ENCODE results near the gene PCDHGB4. TPM values are rescaled to one million over a fixed set of nuclear protein-coding genes. Genes with fewer than 3 reads are reported as not detected.
A peak's percentile ranks its signal among the peaks of the same experiment; 100 is the strongest.

PCDHGB4 gene
- total and polyA plus RNA-seq, 11 donors, result 2.0 to 11.9 (median 6.8) TPM

GRCh38 chr5:141371572-141372475 lies 15.7 kb upstream of the PCDHGB4 start:
- H3K36me3 ChIP-seq, result peaks cover 0 to 26% (median 0%) of the 10 kb centered on the region in 9 donors
- peak in 1 of 5 donors; percentile 25 for DNase-seq
- no peak overlapping the region for H3K27ac ChIP-seq
- WGBS, 4 donors, result 34 to 48% (median 42%) methylated on average over 25 to 69 of the region's 69 CpGs
- peaks cover 0 to 34% (median 0%) of the 10 kb centered on the region in 9 donors for H3K27me3 ChIP-seq
- no peak overlapping the region for H3K4me3 ChIP-seq
- TF ChIP-seq, protein P1, sequence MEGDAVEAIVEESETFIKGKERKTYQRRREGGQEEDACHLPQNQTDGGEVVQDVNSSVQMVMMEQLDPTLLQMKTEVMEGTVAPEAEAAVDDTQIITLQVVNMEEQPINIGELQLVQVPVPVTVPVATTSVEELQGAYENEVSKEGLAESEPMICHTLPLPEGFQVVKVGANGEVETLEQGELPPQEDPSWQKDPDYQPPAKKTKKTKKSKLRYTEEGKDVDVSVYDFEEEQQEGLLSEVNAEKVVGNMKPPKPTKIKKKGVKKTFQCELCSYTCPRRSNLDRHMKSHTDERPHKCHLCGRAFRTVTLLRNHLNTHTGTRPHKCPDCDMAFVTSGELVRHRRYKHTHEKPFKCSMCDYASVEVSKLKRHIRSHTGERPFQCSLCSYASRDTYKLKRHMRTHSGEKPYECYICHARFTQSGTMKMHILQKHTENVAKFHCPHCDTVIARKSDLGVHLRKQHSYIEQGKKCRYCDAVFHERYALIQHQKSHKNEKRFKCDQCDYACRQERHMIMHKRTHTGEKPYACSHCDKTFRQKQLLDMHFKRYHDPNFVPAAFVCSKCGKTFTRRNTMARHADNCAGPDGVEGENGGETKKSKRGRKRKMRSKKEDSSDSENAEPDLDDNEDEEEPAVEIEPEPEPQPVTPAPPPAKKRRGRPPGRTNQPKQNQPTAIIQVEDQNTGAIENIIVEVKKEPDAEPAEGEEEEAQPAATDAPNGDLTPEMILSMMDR (IDR thresholded peaks at IDR 0.05), result no peak
- TF ChIP-seq POLR2A (IDR thresholded peaks at IDR 0.05), result no peak
- intact Hi-C loops (cut with DNase I), result no loop called here
- H3K4me1 ChIP-seq, result peaks cover 0 to 31% (median 2%) of the 10 kb centered on the region in 12 donors
- peak in 3 of 4 donors; percentile 18 to 20 (median 19) for ATAC-seq
- H3K9me3 ChIP-seq, result peaks cover 0 to 99% (median 61%) of the 10 kb centered on the region in 12 donors

GRCh38 chr5:141373673-141374317 lies 13.7 kb upstream of the PCDHGB4 start, which contains the start of gene PCDHGA6:
PCDHGA6 (plus strand) TSS chr5:141373891; CDS start chr5:141374084, 193 bp downstream.
- Histone ChIP-seq H3K27ac (no peak within 1 kb of the TSS), H3K4me3 (peak within 1 kb of the TSS in 10 of 12 donors; percentile 9 to 42 (median 31)), H3K36me3 (peaks cover 0 to 36% (median 0%) of the 10 kb centered on the region in 9 donors), H3K27me3 (peaks cover 0 to 31% (median 0%) of the 10 kb centered on the region in 9 donors), H3K9me3 (peaks cover 0 to 99% (median 64%) of the 10 kb centered on the region in 12 donors), H3K4me1 (peaks cover 0 to 31% (median 2%) of the 10 kb centered on the region in 12 donors)
- ATAC-seq, result no peak
- no peak for TF ChIP-seq POLR2A (IDR thresholded peaks at IDR 0.05)
- TF ChIP-seq, protein P1 (IDR thresholded peaks at IDR 0.05), result peak in 11 of 12 donors; percentile 19 to 50 (median 41)
- WGBS, 4 donors, result 25 to 41% (median 30%) methylated on average over 25 to 27 of the region's 27 CpGs
- DNase-seq, result no peak
- intact Hi-C loops (cut with DNase I), result no loop called here

DNA sequence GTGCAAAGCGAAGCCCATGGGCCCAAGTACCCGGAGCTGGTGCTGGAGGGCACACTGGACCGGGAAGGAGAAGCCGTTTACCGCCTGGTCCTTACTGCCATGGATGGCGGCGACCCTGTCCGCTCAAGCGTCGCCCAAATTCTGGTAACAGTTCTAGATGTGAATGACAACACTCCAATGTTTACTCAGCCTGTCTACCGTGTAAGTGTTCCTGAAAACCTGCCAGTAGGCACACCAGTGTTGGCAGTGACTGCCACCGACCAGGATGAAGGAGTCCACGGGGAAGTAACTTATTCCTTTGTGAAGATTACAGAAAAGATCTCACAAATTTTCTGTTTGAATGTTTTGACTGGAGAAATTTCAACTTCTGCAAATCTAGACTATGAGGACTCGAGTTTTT lies 12.9 kb upstream of the PCDHGB4 start:
- Histone ChIP-seq H3K4me3 (no peak overlapping the region), H3K27me3 (peaks cover 0 to 29% (median 0%) of the 10 kb centered on the region in 9 donors), H3K9me3 (peaks cover 0 to 99% (median 64%) of the 10 kb centered on the region in 12 donors), H3K27ac (no peak overlapping the region), H3K36me3 (peaks cover 0 to 36% (median 0%) of the 10 kb centered on the region in 9 donors), H3K4me1 (peaks cover 0 to 29% (median 0%) of the 10 kb centered on the region in 12 donors)
- TF ChIP-seq, protein P1 (IDR thresholded peaks at IDR 0.05), result no peak
- no peak for TF ChIP-seq POLR2A (IDR thresholded peaks at IDR 0.05)
- intact Hi-C loops (cut with DNase I), result no loop called here
- 51 to 63% (median 56%) methylated on average over 14 of the region's 14 CpGs for WGBS, 4 donors
- ATAC-seq (peak in 2 of 4 donors; percentile 65 to 68), DNase-seq (peak in 1 of 5 donors; percentile 55)

All from heart left ventricle (tissue), 16 donors.